Fibroblast of lung (primary cell): Measurements from ENCODE around the gene KNDC1.

Source experiments
- EZH2 ChIP-seq: IDR thresholded peaks from 2 replicates; pipeline ENCODE4 v1.5.1; 2012; ENCODE audit warnings: low read length, control low read depth, mild to moderate bottlenecking; ENCODE audit errors: missing control alignments
- TF ChIP-seq, protein P1 (sequence below), 2 donors: IDR thresholded peaks in 1 of 2; conservative IDR thresholded peaks in 1 of 2; 1 replicate in 1 of 2; 2 replicates in 1 of 2; pipeline ENCODE4 v1.5.1; 2011 to 2012; ENCODE audit warnings: low read length in 2 of 2, control low read depth in 1 of 2, inconsistent platforms in 1 of 2, low read depth in 1 of 2, mild to moderate bottlenecking in 1 of 2

DNA sequence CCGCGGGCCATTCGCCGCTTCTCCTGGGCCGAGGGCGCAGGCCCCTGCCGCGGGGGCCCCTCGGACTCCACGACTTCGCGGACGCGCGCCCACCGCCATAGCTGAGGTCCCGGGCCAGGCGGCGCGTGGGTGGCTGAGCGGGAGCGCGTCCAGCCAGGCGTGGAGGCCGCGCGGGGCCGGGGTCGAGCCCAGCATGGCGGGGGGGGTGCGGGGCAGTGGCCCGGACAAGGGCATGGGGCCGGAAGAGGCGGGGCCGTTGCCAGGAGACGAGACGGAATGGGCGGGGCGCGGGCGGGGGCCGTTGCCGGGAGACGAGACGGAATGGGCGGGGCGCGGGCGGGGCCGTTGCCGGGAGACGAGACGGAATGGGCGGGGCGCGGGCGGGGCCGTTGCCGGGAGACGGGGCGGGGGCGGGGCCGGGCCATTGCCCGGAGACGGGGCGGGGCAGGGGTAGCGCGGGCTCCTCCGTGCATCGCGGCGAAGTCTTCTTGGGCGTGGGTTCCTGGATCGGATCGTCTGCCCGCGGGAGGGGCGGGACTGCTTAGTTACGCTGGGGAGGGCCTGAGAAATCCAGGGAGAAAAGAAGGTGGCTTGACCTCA, 101.8 kb downstream of the KNDC1 start:
- TF ChIP-seq, protein P1, sequence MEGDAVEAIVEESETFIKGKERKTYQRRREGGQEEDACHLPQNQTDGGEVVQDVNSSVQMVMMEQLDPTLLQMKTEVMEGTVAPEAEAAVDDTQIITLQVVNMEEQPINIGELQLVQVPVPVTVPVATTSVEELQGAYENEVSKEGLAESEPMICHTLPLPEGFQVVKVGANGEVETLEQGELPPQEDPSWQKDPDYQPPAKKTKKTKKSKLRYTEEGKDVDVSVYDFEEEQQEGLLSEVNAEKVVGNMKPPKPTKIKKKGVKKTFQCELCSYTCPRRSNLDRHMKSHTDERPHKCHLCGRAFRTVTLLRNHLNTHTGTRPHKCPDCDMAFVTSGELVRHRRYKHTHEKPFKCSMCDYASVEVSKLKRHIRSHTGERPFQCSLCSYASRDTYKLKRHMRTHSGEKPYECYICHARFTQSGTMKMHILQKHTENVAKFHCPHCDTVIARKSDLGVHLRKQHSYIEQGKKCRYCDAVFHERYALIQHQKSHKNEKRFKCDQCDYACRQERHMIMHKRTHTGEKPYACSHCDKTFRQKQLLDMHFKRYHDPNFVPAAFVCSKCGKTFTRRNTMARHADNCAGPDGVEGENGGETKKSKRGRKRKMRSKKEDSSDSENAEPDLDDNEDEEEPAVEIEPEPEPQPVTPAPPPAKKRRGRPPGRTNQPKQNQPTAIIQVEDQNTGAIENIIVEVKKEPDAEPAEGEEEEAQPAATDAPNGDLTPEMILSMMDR (conservative IDR thresholded peaks at IDR 0.05 in 1 of 2, IDR thresholded peaks at IDR 0.05 in 1 of 2; ENCODE audit: low read depth in 1 of 2, low read length in 2 of 2), result no peak
- no peak for TF ChIP-seq EZH2
